Liver (tissue), 9 donors: ENCODE data around the gene TEX55. TPM values are rescaled to one million over a fixed set of nuclear protein-coding genes. Genes with fewer than 3 reads are reported as not detected.

Source experiments
- DNase-seq: peaks from one replicate; pipeline ENCODE4 v3.0.0-alpha.2; 2017; ENCODE audit warnings: low spot score
- H3K27ac ChIP-seq, 2 donors: one replicate each; pipeline ENCODE4 v1.7.0; 2013; ENCODE audit warnings: inconsistent platforms in 2 of 2, low read length in 2 of 2, control low read depth in 1 of 2, low read depth in 1 of 2, mild to moderate bottlenecking in 1 of 2
- H3K27me3 ChIP-seq, 4 donors: one replicate each; pipeline versions ENCODE4 v1.6.1 to v1.7.0; 2013; ENCODE audit warnings: low read length in 3 of 4, inconsistent platforms in 1 of 4, mild to moderate bottlenecking in 1 of 4, moderate library complexity in 1 of 4; ENCODE audit not compliant: control insufficient read depth in 4 of 4, insufficient read depth in 4 of 4
- H3K36me3 ChIP-seq, 4 donors: one replicate each; pipeline versions ENCODE4 v1.6.1 to v1.7.0; 2013; ENCODE audit warnings: low read length in 3 of 4, mild to moderate bottlenecking in 3 of 4, low read depth in 1 of 4, moderate library complexity in 1 of 4; ENCODE audit not compliant: control insufficient read depth in 4 of 4, insufficient read depth in 3 of 4
- H3K4me1 ChIP-seq, 4 donors: one replicate each; pipeline versions ENCODE4 v1.6.1 to v1.7.0; 2013; ENCODE audit warnings: low read length in 3 of 4, mild to moderate bottlenecking in 3 of 4, moderate library complexity in 1 of 4; ENCODE audit not compliant: control insufficient read depth in 4 of 4, insufficient read depth in 4 of 4
- H3K4me3 ChIP-seq, 3 donors: one replicate each; pipeline versions ENCODE4 v1.6.1 to v1.7.0; 2013; ENCODE audit warnings: low read length in 3 of 3, control low read depth in 1 of 3, low read depth in 1 of 3, mild to moderate bottlenecking in 1 of 3
- H3K9ac ChIP-seq, 2 donors: one replicate each; pipeline ENCODE4 v1.7.0; 2013; ENCODE audit warnings: low read length in 2 of 2, mild to moderate bottlenecking in 2 of 2, moderate library complexity in 2 of 2, control low read depth in 1 of 2, low read depth in 1 of 2
- H3K9me3 ChIP-seq, 4 donors: one replicate each; pipeline versions ENCODE4 v1.6.1 to v1.7.0; 2013; ENCODE audit warnings: low read length in 3 of 4; ENCODE audit not compliant: control insufficient read depth in 4 of 4
- EGR1 ChIP-seq, 2 donors: IDR thresholded peaks; 2 replicates each; pipeline ENCODE4 v1.6.1; 2016 to 2018; ENCODE audit warnings: antibody characterized with exemption in 2 of 2, low read depth in 2 of 2
- FOXA1 ChIP-seq: IDR thresholded peaks from 2 replicates; pipeline ENCODE4 v1.6.1; 2016; ENCODE audit warnings: antibody characterized with exemption
- FOXA2 ChIP-seq: IDR thresholded peaks from 2 replicates; pipeline ENCODE4 v1.6.1; 2016; ENCODE audit warnings: antibody characterized with exemption
- GABPA ChIP-seq, 2 donors: IDR thresholded peaks in 1 of 2; conservative IDR thresholded peaks in 1 of 2; 2 replicates each; pipeline ENCODE4 v1.6.1; 2016; ENCODE audit warnings: antibody characterized with exemption in 2 of 2, mild to moderate bottlenecking in 1 of 2, moderate library complexity in 1 of 2
- HNF4A ChIP-seq, 2 donors: conservative IDR thresholded peaks; 2 replicates each; pipeline ENCODE4 v1.6.1; 2016; ENCODE audit warnings: antibody characterized with exemption in 2 of 2, mild to moderate bottlenecking in 2 of 2
- HNF4G ChIP-seq: IDR thresholded peaks from 2 replicates; pipeline ENCODE4 v1.6.1; 2016; ENCODE audit warnings: antibody characterized with exemption
- JUND ChIP-seq, 2 donors: IDR thresholded peaks; 2 replicates each; pipeline ENCODE4 v1.6.1; 2016; ENCODE audit warnings: antibody characterized with exemption in 2 of 2
- NR2F2 ChIP-seq: IDR thresholded peaks from 2 replicates; pipeline ENCODE4 v1.6.1; 2016; ENCODE audit warnings: antibody characterized with exemption
- RAD21 ChIP-seq, 2 donors: IDR thresholded peaks; 2 replicates each; pipeline ENCODE4 v1.6.1; 2016; ENCODE audit warnings: antibody characterized with exemption in 2 of 2, mild to moderate bottlenecking in 2 of 2
- RXRA ChIP-seq, 2 donors: IDR thresholded peaks; 2 replicates each; pipeline ENCODE4 v1.6.1; 2017 to 2018; ENCODE audit warnings: antibody characterized with exemption in 2 of 2, mild to moderate bottlenecking in 1 of 2
- SP1 ChIP-seq: IDR thresholded peaks from 2 replicates; pipeline ENCODE4 v1.6.1; 2018; ENCODE audit warnings: antibody characterized with exemption, mild to moderate bottlenecking
- TAF1 ChIP-seq: conservative IDR thresholded peaks from 2 replicates; pipeline ENCODE4 v1.6.1; 2016; ENCODE audit warnings: antibody characterized with exemption, mild to moderate bottlenecking
- YY1 ChIP-seq: IDR thresholded peaks from 2 replicates; pipeline ENCODE4 v1.6.1; 2016; ENCODE audit warnings: antibody characterized with exemption, mild to moderate bottlenecking
- WGBS: extraction: QIAGEN DNeasy Blood & Tissue Kit; methylation state at CpG from one replicate; pipeline ENCODE4 v1.1.7; 2013; 5-methylcytosine and 5-hydroxymethylcytosine counted together
- polyA plus RNA-seq, 2 donors: library from polyadenylated mRNA; stranded (reverse) in 1 of 2; unstranded in 1 of 2; fragments of 200-250 nt in 1 of 2; fragments of >200 nt in 1 of 2; fragmentation: Nextera tagmentation in 1 of 2; extraction: Ambion mirVana in 1 of 2; gene quantifications; one replicate each; pipeline versions ENCODE4 v1.2.1 to v1.2.3, GENCODE V29; 2013 to 2015
- total RNA-seq, 2 donors: library from RNA; depleted of rRNA; stranded (reverse); fragments of >200 nt; gene quantifications; one replicate each; pipeline ENCODE4 v1.2.3, GENCODE V29; 2014
- TF ChIP-seq, protein P1 (sequence below): IDR thresholded peaks from 2 replicates; pipeline ENCODE4 v1.6.1; 2016; ENCODE audit warnings: antibody characterized with exemption
- TF ChIP-seq, protein P2 (sequence below): IDR thresholded peaks from 2 replicates; pipeline ENCODE4 v1.6.1; 2016; ENCODE audit warnings: antibody characterized with exemption
- TF ChIP-seq, protein P3 (sequence below): IDR thresholded peaks from 2 replicates; pipeline ENCODE4 v1.6.1; 2016; ENCODE audit warnings: antibody characterized with exemption, mild to moderate bottlenecking
- TF ChIP-seq, protein P4 (sequence below): IDR thresholded peaks from 2 replicates; pipeline ENCODE4 v1.6.1; 2016; ENCODE audit warnings: antibody characterized with exemption
- donor health status: healthy.
- donor health status: healthy.
- donor health status: healthy.
- donor health status: healthy.
- donor health status: healthy.

The TEX55 gene
- total and polyA plus RNA-seq, 4 donors = not detected

DNA sequence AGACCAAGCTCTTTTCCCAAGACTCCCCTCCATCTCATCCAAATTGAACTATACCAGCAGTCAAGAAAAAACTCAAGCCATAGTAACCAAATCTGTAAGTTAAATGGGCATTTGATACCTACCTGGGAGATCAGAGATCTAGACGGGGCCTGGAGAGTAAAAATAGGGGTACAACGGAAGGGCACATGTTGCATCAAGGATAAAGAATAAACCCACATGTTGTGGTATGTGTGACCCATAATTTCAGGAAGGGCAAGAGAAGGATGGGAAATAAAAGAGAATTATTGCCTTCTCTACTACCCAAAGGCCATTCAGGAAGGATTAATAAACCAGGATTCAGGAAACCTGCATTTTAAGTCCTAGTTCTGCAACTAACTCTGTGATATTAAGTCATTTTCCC is 1.5 kb downstream of the TEX55 start:
- 47% methylated on average over 2 of the region's 2 CpGs for WGBS
- no peak overlapping the region for H3K9ac ChIP-seq
- TF ChIP-seq GABPA (IDR thresholded peaks at IDR 0.05 in 1 of 2, conservative IDR thresholded peaks at IDR 0.05 in 1 of 2) (no peak), HNF4G (no peak), RXRA (IDR thresholded peaks at IDR 0.05) (no peak), FOXA2 (no peak), RAD21 (IDR thresholded peaks at IDR 0.05) (no peak)
- TF ChIP-seq, protein P1, sequence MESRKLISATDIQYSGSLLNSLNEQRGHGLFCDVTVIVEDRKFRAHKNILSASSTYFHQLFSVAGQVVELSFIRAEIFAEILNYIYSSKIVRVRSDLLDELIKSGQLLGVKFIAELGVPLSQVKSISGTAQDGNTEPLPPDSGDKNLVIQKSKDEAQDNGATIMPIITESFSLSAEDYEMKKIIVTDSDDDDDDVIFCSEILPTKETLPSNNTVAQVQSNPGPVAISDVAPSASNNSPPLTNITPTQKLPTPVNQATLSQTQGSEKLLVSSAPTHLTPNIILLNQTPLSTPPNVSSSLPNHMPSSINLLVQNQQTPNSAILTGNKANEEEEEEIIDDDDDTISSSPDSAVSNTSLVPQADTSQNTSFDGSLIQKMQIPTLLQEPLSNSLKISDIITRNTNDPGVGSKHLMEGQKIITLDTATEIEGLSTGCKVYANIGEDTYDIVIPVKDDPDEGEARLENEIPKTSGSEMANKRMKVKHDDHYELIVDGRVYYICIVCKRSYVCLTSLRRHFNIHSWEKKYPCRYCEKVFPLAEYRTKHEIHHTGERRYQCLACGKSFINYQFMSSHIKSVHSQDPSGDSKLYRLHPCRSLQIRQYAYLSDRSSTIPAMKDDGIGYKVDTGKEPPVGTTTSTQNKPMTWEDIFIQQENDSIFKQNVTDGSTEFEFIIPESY = no peak
- no peaks in the 10 kb centered on the region for H3K27me3 ChIP-seq
- no peak overlapping the region for H3K4me3 ChIP-seq
- H3K9me3 ChIP-seq = no peaks in the 10 kb centered on the region
- no peak overlapping the region for H3K27ac ChIP-seq
- H3K4me1 ChIP-seq = no peaks in the 10 kb centered on the region
- no peak for DNase-seq
- H3K36me3 ChIP-seq = no peaks in the 10 kb centered on the region

DNA sequence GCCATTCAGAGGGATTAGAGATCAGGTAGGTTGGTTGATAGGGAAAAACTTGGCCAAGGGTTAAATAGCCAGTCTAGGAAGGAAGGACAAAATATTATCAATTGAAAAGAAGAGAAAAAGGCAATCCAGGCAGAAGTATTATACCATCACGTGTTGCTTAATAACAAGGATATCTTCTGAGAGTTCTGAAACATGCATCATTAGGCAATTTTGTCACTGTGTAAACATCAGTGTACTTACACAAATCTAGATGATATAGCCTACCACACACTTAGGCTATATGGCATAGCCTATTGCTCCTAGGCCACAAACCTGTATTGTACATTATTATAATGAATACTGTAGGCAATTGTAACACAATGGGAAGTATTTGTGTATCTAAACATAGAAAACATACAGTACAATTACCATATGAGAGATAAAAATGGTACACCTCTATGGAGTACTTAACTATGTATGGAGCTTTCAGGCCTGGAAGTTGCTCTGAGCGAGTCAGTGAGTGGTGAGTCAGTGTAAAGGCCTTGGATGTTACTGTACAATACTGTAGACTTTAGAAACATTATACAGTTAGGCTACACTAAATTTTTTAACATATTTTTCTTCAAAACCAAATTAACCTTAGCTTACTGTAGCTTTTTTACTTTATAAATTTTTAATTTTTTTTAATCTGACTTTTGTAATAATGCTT is 2.7 kb downstream of the TEX55 start:
- Histone ChIP-seq H3K27ac (no peak overlapping the region), H3K4me1 (no peaks in the 10 kb centered on the region), H3K4me3 (no peak overlapping the region), H3K27me3 (no peaks in the 10 kb centered on the region), H3K9me3 (no peaks in the 10 kb centered on the region), H3K36me3 (no peaks in the 10 kb centered on the region), H3K9ac (no peak overlapping the region)
- TF ChIP-seq YY1 (no peak), FOXA2 (no peak), RXRA (IDR thresholded peaks at IDR 0.05) (no peak), EGR1 (IDR thresholded peaks at IDR 0.05; ENCODE audit: low read depth in 2 of 2) (no peak), RAD21 (IDR thresholded peaks at IDR 0.05) (no peak), HNF4A (conservative IDR thresholded peaks at IDR 0.05) (no peak), FOXA1 (no peak), NR2F2 (no peak), HNF4G (no peak), SP1 (no peak), GABPA (IDR thresholded peaks at IDR 0.05 in 1 of 2, conservative IDR thresholded peaks at IDR 0.05 in 1 of 2) (no peak), TAF1 (no peak), JUND (IDR thresholded peaks at IDR 0.05) (no peak)
- TF ChIP-seq, protein P2, sequence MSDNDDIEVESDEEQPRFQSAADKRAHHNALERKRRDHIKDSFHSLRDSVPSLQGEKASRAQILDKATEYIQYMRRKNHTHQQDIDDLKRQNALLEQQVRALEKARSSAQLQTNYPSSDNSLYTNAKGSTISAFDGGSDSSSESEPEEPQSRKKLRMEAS = no peak
- TF ChIP-seq, protein P3, sequence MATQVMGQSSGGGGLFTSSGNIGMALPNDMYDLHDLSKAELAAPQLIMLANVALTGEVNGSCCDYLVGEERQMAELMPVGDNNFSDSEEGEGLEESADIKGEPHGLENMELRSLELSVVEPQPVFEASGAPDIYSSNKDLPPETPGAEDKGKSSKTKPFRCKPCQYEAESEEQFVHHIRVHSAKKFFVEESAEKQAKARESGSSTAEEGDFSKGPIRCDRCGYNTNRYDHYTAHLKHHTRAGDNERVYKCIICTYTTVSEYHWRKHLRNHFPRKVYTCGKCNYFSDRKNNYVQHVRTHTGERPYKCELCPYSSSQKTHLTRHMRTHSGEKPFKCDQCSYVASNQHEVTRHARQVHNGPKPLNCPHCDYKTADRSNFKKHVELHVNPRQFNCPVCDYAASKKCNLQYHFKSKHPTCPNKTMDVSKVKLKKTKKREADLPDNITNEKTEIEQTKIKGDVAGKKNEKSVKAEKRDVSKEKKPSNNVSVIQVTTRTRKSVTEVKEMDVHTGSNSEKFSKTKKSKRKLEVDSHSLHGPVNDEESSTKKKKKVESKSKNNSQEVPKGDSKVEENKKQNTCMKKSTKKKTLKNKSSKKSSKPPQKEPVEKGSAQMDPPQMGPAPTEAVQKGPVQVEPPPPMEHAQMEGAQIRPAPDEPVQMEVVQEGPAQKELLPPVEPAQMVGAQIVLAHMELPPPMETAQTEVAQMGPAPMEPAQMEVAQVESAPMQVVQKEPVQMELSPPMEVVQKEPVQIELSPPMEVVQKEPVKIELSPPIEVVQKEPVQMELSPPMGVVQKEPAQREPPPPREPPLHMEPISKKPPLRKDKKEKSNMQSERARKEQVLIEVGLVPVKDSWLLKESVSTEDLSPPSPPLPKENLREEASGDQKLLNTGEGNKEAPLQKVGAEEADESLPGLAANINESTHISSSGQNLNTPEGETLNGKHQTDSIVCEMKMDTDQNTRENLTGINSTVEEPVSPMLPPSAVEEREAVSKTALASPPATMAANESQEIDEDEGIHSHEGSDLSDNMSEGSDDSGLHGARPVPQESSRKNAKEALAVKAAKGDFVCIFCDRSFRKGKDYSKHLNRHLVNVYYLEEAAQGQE = no peak
- TF ChIP-seq, protein P4, sequence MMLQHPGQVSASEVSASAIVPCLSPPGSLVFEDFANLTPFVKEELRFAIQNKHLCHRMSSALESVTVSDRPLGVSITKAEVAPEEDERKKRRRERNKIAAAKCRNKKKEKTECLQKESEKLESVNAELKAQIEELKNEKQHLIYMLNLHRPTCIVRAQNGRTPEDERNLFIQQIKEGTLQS = no peak
- TF ChIP-seq, protein P1 = no peak
- DNase-seq = no peak
- WGBS = 94% methylated on average over 2 of the region's 2 CpGs
